Fibroblast of villous mesenchyme (primary cell): ENCODE measurements around the gene VASP. TPM values are rescaled to one million over a fixed set of nuclear protein-coding genes. Genes with fewer than 3 reads are reported as not detected.

Experiments used
- DNase-seq: peaks from one replicate; pipeline ENCODE4 v3.0.0-alpha.2; 2010; ENCODE audit warnings: low read depth
- H3K4me3 ChIP-seq: 2 replicates; pipeline ENCODE4 v1.5.1; 2011; ENCODE audit warnings: low read depth, mild to moderate bottlenecking, low read length
- CTCF ChIP-seq: IDR thresholded peaks from 2 replicates; pipeline ENCODE4 v1.5.1; 2012; ENCODE audit warnings: low read depth, mild to moderate bottlenecking, low read length; ENCODE audit not compliant: insufficient read depth
- total RNA-seq: library from RNA; depleted of rRNA; stranded (reverse); fragments of >200 nt; gene quantifications from 2 replicates; pipeline ENCODE4 v1.2.3, GENCODE V29; 2012

The VASP gene
- total RNA-seq, 1 donor, result 158 TPM

GRCh38 chr19:45505151-45505995 is 1.9 kb upstream of the VASP start:
- peak; percentile 44 for DNase-seq
- H3K4me3 ChIP-seq, result no peak overlapping the region
- no peak for TF ChIP-seq CTCF

GRCh38 chr19:45505996-45506245 is 1.4 kb upstream of the VASP start:
- no peak for TF ChIP-seq CTCF
- H3K4me3 ChIP-seq, result peak overlapping the region; percentile 99

GRCh38 chr19:45506246-45506988 is 862 bp upstream of the VASP start:
- peak; percentile 95 for DNase-seq
- TF ChIP-seq CTCF, result peak; percentile 48
- H3K4me3 ChIP-seq, result peak overlapping the region; percentile 99

More at GRCh38 chr19:45505996-45506245, 1.4 kb upstream of the VASP start:
- DNase-seq, result no peak

GRCh38 chr19:45507872-45508416 is 665 bp downstream of the VASP start:
- no peak for DNase-seq
- no peak for TF ChIP-seq CTCF
- H3K4me3 ChIP-seq, result peak overlapping the region; percentile 99

GRCh38 chr19:45508417-45508860 is 1.2 kb downstream of the VASP start:
- peak overlapping the region; percentile 99 for H3K4me3 ChIP-seq
- TF ChIP-seq CTCF, result no peak
- DNase-seq, result no peak

- TF ChIP-seq CTCF, result no peak
- H3K4me3 ChIP-seq, result peak overlapping the region; percentile 99
- peak; percentile 74 for DNase-seq
These were observed 1.8 kb downstream of the VASP start for GRCh38 chr19:45508861-45509691.
